GM23248 (cell line): ENCODE data around the gene CACNA2D2. TPM values are rescaled to one million over a fixed set of nuclear protein-coding genes. Genes with fewer than 3 reads are reported as not detected.
A peak's percentile ranks its signal among the peaks of the same experiment; 100 is the strongest.

ENCODE experiments used
- DNase-seq: peaks from one replicate; pipeline ENCODE4 v3.0.0-alpha.2; 2015
- H2AFZ ChIP-seq: fragments of 200-600 bp; sonication (generic); 2 replicates; pipeline ENCODE4 v1.6.1; 2016; ENCODE audit warnings: antibody characterized with exemption
- H3F3A ChIP-seq: fragments of 200-600 bp; sonication (generic); 2 replicates; pipeline ENCODE4 v1.6.1; 2016; ENCODE audit warnings: mild to moderate bottlenecking, antibody characterized with exemption, mixed run types; ENCODE audit not compliant: insufficient read depth
- H3K27ac ChIP-seq: fragments of 200-600 bp; sonication (generic); 2 replicates; pipeline ENCODE4 v1.5.1; 2016; ENCODE audit warnings: mild to moderate bottlenecking
- H3K27me3 ChIP-seq: fragments of 200-600 bp; sonication (generic); replicated peaks from 2 replicates; pipeline ENCODE4 v1.6.1; 2016; ENCODE audit warnings: mild to moderate bottlenecking; ENCODE audit not compliant: insufficient read depth
- H3K36me3 ChIP-seq: fragments of 200-600 bp; sonication (generic); 2 replicates; pipeline ENCODE4 v1.6.1; 2016; ENCODE audit warnings: low read depth, mild to moderate bottlenecking
- H3K4me1 ChIP-seq: fragments of 200-600 bp; sonication (generic); 2 replicates; pipeline ENCODE4 v1.6.1; 2016; ENCODE audit warnings: mild to moderate bottlenecking; ENCODE audit not compliant: insufficient read depth
- H3K4me2 ChIP-seq: fragments of 200-600 bp; sonication (generic); one replicate; pipeline ENCODE4 v1.6.1; 2016; ENCODE audit warnings: mild to moderate bottlenecking; ENCODE audit not compliant: unreplicated experiment
- H3K4me3 ChIP-seq: fragments of 200-600 bp; sonication (generic); 2 replicates; pipeline ENCODE4 v1.5.1; 2016; ENCODE audit warnings: mild to moderate bottlenecking
- H3K79me2 ChIP-seq: fragments of 200-600 bp; sonication (generic); 2 replicates; pipeline ENCODE4 v1.6.1; 2016; ENCODE audit warnings: mild to moderate bottlenecking; ENCODE audit not compliant: insufficient read depth
- H3K9ac ChIP-seq: fragments of 200-600 bp; sonication (generic); 2 replicates; pipeline ENCODE4 v1.6.1; 2016; ENCODE audit warnings: mild to moderate bottlenecking
- H3K9me2 ChIP-seq: fragments of 200-600 bp; sonication (generic); 2 replicates; pipeline ENCODE4 v1.6.1; 2016; ENCODE audit warnings: mixed run types, mild to moderate bottlenecking, moderate library complexity; ENCODE audit not compliant: insufficient read depth
- H3K9me3 ChIP-seq: fragments of 200-600 bp; sonication (generic); one replicate; pipeline ENCODE4 v1.6.1; 2017; ENCODE audit warnings: low read depth
- H4K20me1 ChIP-seq: fragments of 200-600 bp; sonication (generic); 2 replicates; pipeline ENCODE4 v1.6.0; 2016; ENCODE audit not compliant: insufficient read depth
- EZH2 ChIP-seq: fragments of 200-600 bp; sonication (generic); IDR thresholded peaks from 2 replicates; pipeline ENCODE4 v1.6.1; 2018; ENCODE audit warnings: antibody characterized with exemption, mild to moderate bottlenecking; ENCODE audit not compliant: insufficient read depth, poor library complexity, severe bottlenecking
- EZH2phosphoT487 ChIP-seq: fragments of 200-600 bp; sonication (generic); IDR thresholded peaks from 2 replicates; pipeline ENCODE4 v1.6.1; 2018; ENCODE audit warnings: antibody characterized with exemption, moderate library complexity, mild to moderate bottlenecking, low read depth; ENCODE audit not compliant: insufficient read depth
- WGBS, 2 experiments: methylation state at CpG; one replicate each; pipeline ENCODE4 v1.1.6; 2015 to 2017; ENCODE audit warnings: low lambda C conversion rate in 2 of 2, low coverage in 1 of 2; ENCODE audit errors: missing lambda C conversion rate in 2 of 2; 5-methylcytosine and 5-hydroxymethylcytosine counted together
- in situ Hi-C: fragments of 300-500 bp; cut with MboI; formaldehyde crosslinking; loops from 2 replicates; pipeline ENCODE4 v1.15.0; 2020
- polyA plus RNA-seq: library from polyadenylated mRNA; unstranded; fragments of >200 nt; fragmentation: Nextera tagmentation; extraction: Ambion mirVana; gene quantifications from 2 replicates; pipeline ENCODE4 v1.2.1, GENCODE V29; 2016
- total RNA-seq: library from RNA; depleted of rRNA; stranded (reverse); fragments of >200 nt; shearing (Covaris generic); gene quantifications from 2 replicates; pipeline ENCODE4 v1.2.3, GENCODE V29; 2014

Gene CACNA2D2
- total and polyA plus RNA-seq, 2 experiments from 2014 or later = not detected

GRCh38 chr3:50364573-50365079 lies 138.8 kb downstream of the CACNA2D2 start:
- peak; percentile 53 for DNase-seq
- H3K79me2 ChIP-seq = no peaks in the 10 kb centered on the region
- H3K9me3 ChIP-seq = no peaks in the 10 kb centered on the region
- peak overlapping the region; percentile 73 for H2AFZ ChIP-seq
- no peaks in the 10 kb centered on the region for H3K36me3 ChIP-seq
- no peaks in the 10 kb centered on the region for H3K27me3 ChIP-seq
- peak overlapping the region; percentile 65 for H3K4me2 ChIP-seq
- H3K9ac ChIP-seq = peak overlapping the region; percentile 39; the same call in 1 of the 2 replicates
- H3K4me1 ChIP-seq = no peaks in the 10 kb centered on the region
- no peaks in the 10 kb centered on the region for H3K9me2 ChIP-seq
- no peaks in the 10 kb centered on the region for H4K20me1 ChIP-seq
- H3F3A ChIP-seq = no peaks in the 10 kb centered on the region
- in situ Hi-C loops = no loop called here
- H3K4me3 ChIP-seq = peak overlapping the region; percentile 63
- TF ChIP-seq EZH2phosphoT487 (no peak), EZH2 (no peak)
- WGBS, 2 experiments = 13 to 20% methylated on average over 14 to 46 of the region's 48 CpGs
- H3K27ac ChIP-seq = no peak overlapping the region

DNA sequence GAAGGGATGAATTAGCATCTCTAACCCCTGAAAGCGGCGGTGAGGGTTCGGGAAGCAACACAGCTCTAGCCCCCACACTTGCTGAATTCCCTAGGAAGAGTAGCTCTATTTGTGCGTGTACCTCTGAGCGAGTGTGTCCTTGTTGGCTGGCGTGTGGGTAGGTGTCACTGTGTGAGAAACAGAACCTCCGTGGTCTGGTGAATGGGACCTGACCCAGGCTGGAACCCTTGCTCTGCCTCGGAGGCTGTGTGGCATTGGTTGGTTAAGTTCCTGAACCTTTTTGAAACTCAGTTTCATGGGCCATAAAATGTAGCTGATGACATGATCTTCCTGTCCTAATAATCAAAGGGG lies 143.7 kb downstream of the CACNA2D2 start:
- Histone ChIP-seq H3K36me3 (no peaks in the 10 kb centered on the region), H3K79me2 (peaks cover 46% of the 10 kb centered on the region), H4K20me1 (peaks cover 10% of the 10 kb centered on the region; the same call in 1 of the 2 replicates), H3K9me3 (no peaks in the 10 kb centered on the region), H3K4me3 (peak overlapping the region; percentile 75), H3K9me2 (no peaks in the 10 kb centered on the region), H3K27me3 (no peaks in the 10 kb centered on the region), H3K27ac (no peak overlapping the region), H3K4me1 (peaks cover 25% of the 10 kb centered on the region), H3F3A (peaks cover 3% of the 10 kb centered on the region; the same call in 1 of the 2 replicates), H3K9ac (no peak overlapping the region), H2AFZ (peak overlapping the region; percentile 93), H3K4me2 (peak overlapping the region; percentile 67)
- no peak for TF ChIP-seq EZH2
- no peak for TF ChIP-seq EZH2phosphoT487
- 13 to 18% methylated on average over 8 of the region's 8 CpGs for WGBS, 2 experiments
- DNase-seq = no peak
- in situ Hi-C loops = no loop called here

GRCh38 chr3:50358911-50359759 lies 144.3 kb downstream of the CACNA2D2 start, which contains the start of gene TMEM115:
TMEM115 (minus strand) TSS chr3:50359521; CDS start chr3:50359063, 458 bp downstream.
- peak within 1 kb of the TSS; percentile 98 for H3K4me2 ChIP-seq
- 0 out of 2 replicates have a peak, but pooled peaks cover 2% of the 10 kb centered on the region for H3K36me3 ChIP-seq
- peak; percentile 99 for DNase-seq
- peak within 1 kb of the TSS; percentile 75 for H3K4me3 ChIP-seq
- H3K27me3 ChIP-seq = no peaks in the 10 kb centered on the region
- H4K20me1 ChIP-seq = peaks cover 10% of the 10 kb centered on the region; the same call in 1 of the 2 replicates
- peak within 1 kb of the TSS; percentile 89 for H3K9ac ChIP-seq
- H3K9me3 ChIP-seq = no peaks in the 10 kb centered on the region
- peak within 1 kb of the TSS; percentile 66 for H3K27ac ChIP-seq
- H3K4me1 ChIP-seq = peaks cover 25% of the 10 kb centered on the region
- peak within 1 kb of the TSS; percentile 93 for H2AFZ ChIP-seq
- in situ Hi-C loops = no loop called here
- WGBS, 2 experiments = 1% methylated on average over 55 to 62 of the region's 64 CpGs
- peaks cover 4% of the 10 kb centered on the region; the same call in 1 of the 2 replicates for H3F3A ChIP-seq
- no peak for TF ChIP-seq EZH2phosphoT487
- no peak for TF ChIP-seq EZH2
- H3K9me2 ChIP-seq = no peaks in the 10 kb centered on the region
- H3K79me2 ChIP-seq = peaks cover 51% of the 10 kb centered on the region

DNA sequence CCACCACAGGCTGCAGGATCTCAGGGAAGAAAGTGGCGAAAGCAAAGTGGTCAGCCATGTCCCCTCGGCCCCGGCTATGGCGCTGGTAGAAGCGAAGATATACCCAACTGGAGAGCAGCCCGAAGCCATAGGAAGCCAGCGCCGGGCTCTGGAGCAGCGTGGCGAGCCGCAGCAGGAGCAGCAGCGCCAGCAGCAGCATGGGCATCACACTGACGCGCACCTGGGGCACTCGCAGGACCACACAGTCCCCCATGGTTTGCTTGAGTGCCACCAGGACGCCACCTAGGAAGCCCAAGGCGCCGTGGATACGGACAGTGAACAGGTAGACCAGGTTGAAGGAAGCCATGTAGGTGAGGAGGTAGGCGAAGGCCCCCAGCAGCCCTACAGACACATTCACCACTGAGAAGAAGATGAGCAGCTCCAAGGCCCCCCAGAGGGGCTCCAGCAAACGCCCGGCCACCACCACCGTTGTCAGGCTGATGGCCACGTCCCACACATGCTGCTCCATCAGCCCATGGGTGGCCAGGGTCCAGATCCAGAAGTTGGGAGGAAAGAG lies 145.0 kb downstream of the CACNA2D2 start:
- Histone ChIP-seq H3K9me2 (no peaks in the 10 kb centered on the region), H2AFZ (no peak overlapping the region), H3K36me3 (peaks cover 7% of the 10 kb centered on the region; the same call in 1 of the 2 replicates), H3K9me3 (no peaks in the 10 kb centered on the region), H4K20me1 (peaks cover 10% of the 10 kb centered on the region; the same call in 1 of the 2 replicates), H3K9ac (peak overlapping the region; percentile 89), H3K4me1 (peaks cover 25% of the 10 kb centered on the region), H3K27ac (peak overlapping the region; percentile 66), H3F3A (peaks cover 10% of the 10 kb centered on the region; the same call in 1 of the 2 replicates), H3K79me2 (peaks cover 57% of the 10 kb centered on the region), H3K4me2 (peak overlapping the region; percentile 98), H3K27me3 (no peaks in the 10 kb centered on the region), H3K4me3 (peak overlapping the region; percentile 75)
- no peak for TF ChIP-seq EZH2
- TF ChIP-seq EZH2phosphoT487 = no peak
- 32 to 36% methylated on average over 24 of the region's 24 CpGs for WGBS, 2 experiments
- peak; percentile 29 for DNase-seq
- in situ Hi-C loops = no loop called here
